HepG2 (cell line): ENCODE data around the gene DNASE2. TPM values are rescaled to one million over a fixed set of nuclear protein-coding genes. Genes with fewer than 3 reads are reported as not detected.
A peak's percentile ranks its signal among the peaks of the same experiment; 100 is the strongest.

ENCODE experiments used
- ASH2L ChIP-seq: fragments of 300-600, 200-600 bp; sonication (generic); IDR thresholded peaks from 2 replicates; pipeline ENCODE4 v1.7.0; 2017; ENCODE audit warnings: low read depth, mild to moderate bottlenecking, moderate library complexity, mixed read lengths, low read length; ENCODE audit not compliant: insufficient read length
- ATRX ChIP-seq: sonication (generic); formaldehyde crosslinking; IDR thresholded peaks from 2 replicates; pipeline ENCODE4 v1.4.0; 2020; ENCODE audit warnings: missing genetic modification reagents, borderline replicate concordance
- CEBPG ChIP-seq: IDR thresholded peaks from 2 replicates; pipeline ENCODE4 v1.6.1; 2016
- EEA1 ChIP-seq: sonication (generic); formaldehyde crosslinking; IDR thresholded peaks from 2 replicates; pipeline ENCODE4 v1.5.1; 2020; ENCODE audit warnings: mild to moderate bottlenecking, missing genetic modification reagents, borderline replicate concordance
- EP300 ChIP-seq, 3 experiments: sonication (generic) in 1 of 3; formaldehyde crosslinking in 1 of 3; IDR thresholded peaks; 2 replicates each; pipeline versions ENCODE4 v1.5.1 to v1.6.1; 2011 to 2020; ENCODE audit warnings: low read depth in 2 of 3, low read length in 2 of 3, borderline replicate concordance in 1 of 3, improper control_type of control experiment in 1 of 3, mild to moderate bottlenecking in 1 of 3, missing genetic modification reagents in 1 of 3, moderate library complexity in 1 of 3
- IKZF1 ChIP-seq: fragments of 450-650 bp; IDR thresholded peaks from 2 replicates; pipeline ENCODE4 v1.7.1; 2016
- KLF9 ChIP-seq: IDR thresholded peaks from 2 replicates; pipeline ENCODE4 v1.6.1; 2016; ENCODE audit warnings: low read depth
- SMYD3 ChIP-seq: sonication (generic); formaldehyde crosslinking; IDR thresholded peaks from 2 replicates; pipeline ENCODE4 v1.8.1; 2023; ENCODE audit warnings: mild to moderate bottlenecking, missing genetic modification reagents
- SP4 ChIP-seq: sonication (generic); formaldehyde crosslinking; IDR thresholded peaks from 2 replicates; pipeline ENCODE4 v1.8.1; 2023; ENCODE audit warnings: mild to moderate bottlenecking, missing genetic modification reagents
- ZNF230 ChIP-seq: sonication (generic); formaldehyde crosslinking; IDR thresholded peaks from 2 replicates; pipeline ENCODE4 v1.4.0; 2020; ENCODE audit warnings: mild to moderate bottlenecking, missing genetic modification reagents
- ZNF264 ChIP-seq: sonication (generic); formaldehyde crosslinking; IDR thresholded peaks from 2 replicates; pipeline ENCODE4 v1.4.0; 2020; ENCODE audit warnings: missing genetic modification reagents
- ZNF605 ChIP-seq: sonication (generic); formaldehyde crosslinking; IDR thresholded peaks from 2 replicates; pipeline ENCODE4 v1.8.0; 2022; ENCODE audit warnings: mild to moderate bottlenecking, missing genetic modification reagents
- ZZZ3 ChIP-seq: sonication (generic); formaldehyde crosslinking; IDR thresholded peaks from 2 replicates; pipeline ENCODE4 v1.4.0; 2020; ENCODE audit warnings: missing genetic modification reagents, mild to moderate bottlenecking, borderline replicate concordance
- polyA plus RNA-seq, 8 experiments: library from polyadenylated mRNA; depleted of rRNA in 3 of 8; stranded (reverse) in 7 of 8; unstranded in 1 of 8; fragments of >200 nt; fragmentation: Illumina TruSeq in 4 of 8; extraction: Trizol in 4 of 8; gene quantifications; 2 replicates each; pipeline versions ENCODE4 v1.2.1 to v1.2.3, GENCODE V29; 2011 to 2016; ENCODE audit warnings: low read depth in 4 of 8, missing spikeins in 1 of 8, mixed read lengths in 1 of 8; ENCODE audit not compliant: insufficient read depth in 1 of 8
- total RNA-seq, 5 experiments: library from RNA; depleted of rRNA; stranded (reverse); fragments of >200 nt; fragmentation: Illumina TruSeq; extraction: Trizol; gene quantifications; 2 replicates each; pipeline ENCODE4 v1.2.3, GENCODE V29; 2016; ENCODE audit warnings: low read depth in 1 of 5
- TF ChIP-seq, protein P1 (sequence below): sonication (generic); formaldehyde crosslinking; IDR thresholded peaks from 2 replicates; pipeline ENCODE4 v1.5.1; 2020; ENCODE audit warnings: mild to moderate bottlenecking, missing genetic modification reagents
- TF ChIP-seq, protein P2 (sequence below): sonication (generic); formaldehyde crosslinking; IDR thresholded peaks from 2 replicates; pipeline ENCODE4 v1.4.0; 2020; ENCODE audit warnings: missing genetic modification reagents
- TF ChIP-seq, protein P3 (sequence below): sonication (generic); formaldehyde crosslinking; conservative IDR thresholded peaks from 2 replicates; pipeline ENCODE4 v1.4.0; 2020; ENCODE audit warnings: missing genetic modification reagents
- TF ChIP-seq, protein P4 (sequence below): sonication (generic); formaldehyde crosslinking; IDR thresholded peaks from 2 replicates; pipeline ENCODE4 v1.5.0; 2020; ENCODE audit warnings: missing genetic modification reagents, mild to moderate bottlenecking, borderline replicate concordance

DNASE2 gene
- total and polyA plus RNA-seq, 2 of the 13 experiments (the other 11 are each of a cell fraction or from before 2014, with no cell fraction given): 7.5 to 16.2 TPM

DNA sequence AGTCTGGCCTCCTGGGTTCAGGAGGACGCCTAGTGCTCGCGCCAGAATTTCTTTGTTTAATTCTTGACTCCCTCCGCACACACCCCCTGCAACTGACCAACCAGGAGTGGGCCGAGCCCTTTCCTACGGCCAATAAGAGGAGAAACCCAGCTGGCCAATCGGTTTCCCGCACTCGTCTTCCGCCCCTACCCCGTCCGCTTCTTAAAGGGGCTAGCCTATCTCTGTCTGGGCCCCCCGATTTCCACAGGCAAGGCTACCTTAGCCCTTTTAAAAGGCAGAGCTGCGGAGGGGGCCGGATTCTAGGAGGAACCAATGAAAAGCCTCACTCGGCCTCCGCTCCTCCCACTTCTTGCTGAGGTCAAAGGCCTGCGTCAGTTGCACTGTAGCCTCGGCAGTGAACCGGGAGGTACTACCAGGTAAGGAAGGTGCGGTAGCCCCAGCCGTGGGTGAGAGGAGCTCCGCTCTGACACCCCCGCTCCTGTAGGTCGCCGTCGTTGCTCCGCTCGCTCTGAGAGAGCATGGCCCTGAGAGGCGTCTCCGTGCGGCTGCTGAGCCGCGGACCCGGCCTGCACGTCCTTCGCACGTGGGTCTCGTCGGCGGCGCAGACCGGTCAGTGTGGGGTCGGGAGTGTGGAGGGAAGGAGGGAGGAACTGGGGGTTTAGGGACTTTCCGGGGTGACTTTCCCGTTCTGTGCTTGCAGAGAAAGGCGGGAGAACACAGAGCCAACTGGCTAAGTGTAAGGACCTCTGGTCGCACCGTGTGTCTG lies 9.7 kb upstream of the DNASE2 start, which contains the start of gene GCDH (continued):
- TF ChIP-seq, protein P1, sequence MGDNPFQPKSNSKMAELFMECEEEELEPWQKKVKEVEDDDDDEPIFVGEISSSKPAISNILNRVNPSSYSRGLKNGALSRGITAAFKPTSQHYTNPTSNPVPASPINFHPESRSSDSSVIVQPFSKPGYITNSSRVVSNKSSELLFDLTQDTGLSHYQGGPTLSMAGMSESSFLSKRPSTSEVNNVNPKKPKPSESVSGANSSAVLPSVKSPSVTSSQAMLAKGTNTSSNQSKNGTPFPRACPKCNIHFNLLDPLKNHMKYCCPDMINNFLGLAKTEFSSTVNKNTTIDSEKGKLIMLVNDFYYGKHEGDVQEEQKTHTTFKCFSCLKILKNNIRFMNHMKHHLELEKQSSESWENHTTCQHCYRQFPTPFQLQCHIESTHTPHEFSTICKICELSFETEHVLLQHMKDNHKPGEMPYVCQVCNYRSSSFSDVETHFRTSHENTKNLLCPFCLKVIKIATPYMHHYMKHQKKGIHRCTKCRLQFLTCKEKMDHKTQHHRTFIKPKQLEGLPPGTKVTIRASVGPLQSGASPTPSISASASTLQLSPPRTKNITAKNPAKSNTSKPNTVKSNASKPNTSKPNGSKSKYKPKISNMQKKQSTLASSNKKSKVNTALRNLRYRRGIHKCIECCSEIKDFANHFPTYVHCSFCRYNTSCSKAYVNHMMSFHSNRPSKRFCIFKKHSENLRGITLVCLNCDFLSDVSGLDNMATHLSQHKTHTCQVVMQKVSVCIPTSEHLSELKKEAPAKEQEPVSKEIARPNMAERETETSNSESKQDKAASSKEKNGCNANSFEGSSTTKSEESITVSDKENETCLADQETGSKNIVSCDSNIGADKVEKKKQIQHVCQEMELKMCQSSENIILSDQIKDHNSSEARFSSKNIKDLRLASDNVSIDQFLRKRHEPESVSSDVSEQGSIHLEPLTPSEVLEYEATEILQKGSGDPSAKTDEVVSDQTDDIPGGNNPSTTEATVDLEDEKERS: no peak
- TF ChIP-seq KLF9 (CRISPR knock-in tag) (no peak), ZZZ3 (0 out of 2 replicates have a peak, but pooled peaks have one; percentile 17), EEA1 (CRISPR knock-in tag) (no peak), IKZF1 (no peak), ZNF264 (CRISPR knock-in tag) (no peak), SP4 (CRISPR knock-in tag) (peak; percentile 95), ZNF230 (peak; percentile 79), SMYD3 (no peak), ATRX (no peak), ZNF605 (no peak; the same call in none of the 2 replicates), EP300 (IDR thresholded peaks at IDR 0.05; ENCODE audit: low read depth in 2 of 2, low read length in 2 of 2) (no peak), EP300 (CRISPR knock-in tag; IDR thresholded peaks at IDR 0.05; ENCODE audit: borderline replicate concordance) (no peak), ASH2L (peak; percentile 78), CEBPG (CRISPR knock-in tag) (peak; percentile 36; the same call in 1 of the 2 replicates)
- TF ChIP-seq, protein P2, sequence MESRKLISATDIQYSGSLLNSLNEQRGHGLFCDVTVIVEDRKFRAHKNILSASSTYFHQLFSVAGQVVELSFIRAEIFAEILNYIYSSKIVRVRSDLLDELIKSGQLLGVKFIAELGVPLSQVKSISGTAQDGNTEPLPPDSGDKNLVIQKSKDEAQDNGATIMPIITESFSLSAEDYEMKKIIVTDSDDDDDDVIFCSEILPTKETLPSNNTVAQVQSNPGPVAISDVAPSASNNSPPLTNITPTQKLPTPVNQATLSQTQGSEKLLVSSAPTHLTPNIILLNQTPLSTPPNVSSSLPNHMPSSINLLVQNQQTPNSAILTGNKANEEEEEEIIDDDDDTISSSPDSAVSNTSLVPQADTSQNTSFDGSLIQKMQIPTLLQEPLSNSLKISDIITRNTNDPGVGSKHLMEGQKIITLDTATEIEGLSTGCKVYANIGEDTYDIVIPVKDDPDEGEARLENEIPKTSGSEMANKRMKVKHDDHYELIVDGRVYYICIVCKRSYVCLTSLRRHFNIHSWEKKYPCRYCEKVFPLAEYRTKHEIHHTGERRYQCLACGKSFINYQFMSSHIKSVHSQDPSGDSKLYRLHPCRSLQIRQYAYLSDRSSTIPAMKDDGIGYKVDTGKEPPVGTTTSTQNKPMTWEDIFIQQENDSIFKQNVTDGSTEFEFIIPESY (CRISPR knock-in tag): no peak
- TF ChIP-seq, protein P3, sequence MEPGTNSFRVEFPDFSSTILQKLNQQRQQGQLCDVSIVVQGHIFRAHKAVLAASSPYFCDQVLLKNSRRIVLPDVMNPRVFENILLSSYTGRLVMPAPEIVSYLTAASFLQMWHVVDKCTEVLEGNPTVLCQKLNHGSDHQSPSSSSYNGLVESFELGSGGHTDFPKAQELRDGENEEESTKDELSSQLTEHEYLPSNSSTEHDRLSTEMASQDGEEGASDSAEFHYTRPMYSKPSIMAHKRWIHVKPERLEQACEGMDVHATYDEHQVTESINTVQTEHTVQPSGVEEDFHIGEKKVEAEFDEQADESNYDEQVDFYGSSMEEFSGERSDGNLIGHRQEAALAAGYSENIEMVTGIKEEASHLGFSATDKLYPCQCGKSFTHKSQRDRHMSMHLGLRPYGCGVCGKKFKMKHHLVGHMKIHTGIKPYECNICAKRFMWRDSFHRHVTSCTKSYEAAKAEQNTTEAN (CRISPR knock-in tag): no peak
- TF ChIP-seq, protein P4, sequence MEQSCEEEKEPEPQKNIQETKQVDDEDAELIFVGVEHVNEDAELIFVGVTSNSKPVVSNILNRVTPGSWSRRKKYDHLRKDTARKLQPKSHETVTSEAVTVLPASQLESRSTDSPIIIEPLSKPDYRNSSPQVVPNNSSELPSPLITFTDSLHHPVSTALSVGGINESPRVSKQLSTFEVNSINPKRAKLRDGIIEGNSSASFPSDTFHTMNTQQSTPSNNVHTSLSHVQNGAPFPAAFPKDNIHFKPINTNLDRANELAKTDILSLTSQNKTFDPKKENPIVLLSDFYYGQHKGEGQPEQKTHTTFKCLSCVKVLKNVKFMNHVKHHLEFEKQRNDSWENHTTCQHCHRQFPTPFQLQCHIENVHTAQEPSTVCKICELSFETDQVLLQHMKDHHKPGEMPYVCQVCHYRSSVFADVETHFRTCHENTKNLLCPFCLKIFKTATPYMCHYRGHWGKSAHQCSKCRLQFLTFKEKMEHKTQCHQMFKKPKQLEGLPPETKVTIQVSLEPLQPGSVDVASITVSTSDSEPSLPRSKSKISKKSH: no peak; the same call in 1 of the 2 replicates
